GM23338 (cell line): ENCODE results near the gene VIL1. TPM values are rescaled to one million over a fixed set of nuclear protein-coding genes. Genes with fewer than 3 reads are reported as not detected.
A peak's percentile ranks its signal among the peaks of the same experiment; 100 is the strongest.

Source experiments
- ATAC-seq: fragments of 200-7000 bp; cut with Tn5 transposase; 3 replicates; pipeline ENCODE4 v1.9.1; 2020
- DNase-seq: peaks from one replicate; pipeline ENCODE4 v3.0.0-alpha.2; 2015; ENCODE audit warnings: low spot score
- H2AFZ ChIP-seq: fragments of 200-600 bp; sonication (generic); 2 replicates; pipeline ENCODE4 v1.8.0; 2016; ENCODE audit warnings: antibody characterized with exemption, mild to moderate bottlenecking, moderate library complexity
- H3F3A ChIP-seq: fragments of 200-600 bp; sonication (generic); replicated peaks from 2 replicates; pipeline ENCODE4 v1.8.0; 2017; ENCODE audit warnings: antibody characterized with exemption, mixed run types, low read depth
- H3K27ac ChIP-seq: fragments of 200-600 bp; sonication (generic); 2 replicates; pipeline ENCODE4 v1.6.1; 2016; ENCODE audit warnings: low read depth
- H3K27me3 ChIP-seq: fragments of 200-600 bp; sonication (generic); 2 replicates; pipeline ENCODE4 v1.8.0; 2016; ENCODE audit warnings: mild to moderate bottlenecking, mixed run types, moderate library complexity; ENCODE audit not compliant: insufficient read depth
- H3K36me3 ChIP-seq: fragments of 200-600 bp; sonication (generic); 2 replicates; pipeline ENCODE4 v1.8.0; 2016; ENCODE audit warnings: mild to moderate bottlenecking; ENCODE audit not compliant: insufficient read depth
- H3K4me1 ChIP-seq: fragments of 200-600 bp; sonication (generic); 2 replicates; pipeline ENCODE4 v1.8.0; 2016; ENCODE audit warnings: mild to moderate bottlenecking, moderate library complexity; ENCODE audit not compliant: insufficient read depth
- H3K4me2 ChIP-seq: fragments of 200-600 bp; sonication (generic); 2 replicates; pipeline ENCODE4 v1.7.1; 2017; ENCODE audit warnings: mixed run types
- H3K4me3 ChIP-seq: fragments of 200-600 bp; sonication (generic); 2 replicates; pipeline ENCODE4 v1.6.1; 2016; ENCODE audit warnings: mixed run types
- H3K79me2 ChIP-seq: fragments of 200-600 bp; sonication (generic); replicated peaks from 2 replicates; pipeline ENCODE4 v1.8.0; 2017; ENCODE audit warnings: mild to moderate bottlenecking; ENCODE audit not compliant: insufficient read depth
- H3K9me2 ChIP-seq: fragments of 200-600 bp; sonication (generic); 2 replicates; pipeline ENCODE4 v1.8.0; 2017; ENCODE audit not compliant: insufficient read depth
- H4K20me1 ChIP-seq: fragments of 200-600 bp; sonication (generic); replicated peaks from 2 replicates; pipeline ENCODE4 v1.8.0; 2017; ENCODE audit warnings: mild to moderate bottlenecking; ENCODE audit not compliant: insufficient read depth
- H3K27ac Mint-ChIP-seq: 2 replicates; pipeline ENCODE4 v1.8.0; 2020; ENCODE audit warnings: inconsistent platforms, mild to moderate bottlenecking, moderate library complexity, mixed read lengths
- H3K27me3 Mint-ChIP-seq: 3 replicates; pipeline ENCODE4 v1.8.0; 2022; ENCODE audit warnings: low read depth, mild to moderate bottlenecking, moderate library complexity, mixed read lengths, inconsistent platforms; ENCODE audit not compliant: insufficient read depth, poor library complexity
- H3K36me3 Mint-ChIP-seq: 3 replicates; pipeline ENCODE4 v1.8.0; 2021; ENCODE audit warnings: low read depth, mild to moderate bottlenecking, inconsistent platforms, moderate library complexity, mixed read lengths
- H3K4me1 Mint-ChIP-seq: 3 replicates; pipeline ENCODE4 v1.8.0; 2020; ENCODE audit warnings: mild to moderate bottlenecking, inconsistent platforms, mixed read lengths
- H3K4me3 Mint-ChIP-seq: 3 replicates; pipeline ENCODE4 v1.8.0; 2021; ENCODE audit warnings: moderate library complexity, mild to moderate bottlenecking, inconsistent platforms, mixed read lengths
- H3K9me3 Mint-ChIP-seq: 3 replicates; pipeline ENCODE4 v1.8.0; 2020; ENCODE audit warnings: moderate library complexity, mild to moderate bottlenecking, inconsistent platforms, mixed read lengths
- CTCF ChIP-seq, 2 experiments: fragments of 200-600 bp in 1 of 2; sonication (generic) in 1 of 2; conservative IDR thresholded peaks; 2 replicates each; pipeline versions ENCODE4 v1.5.1 to v1.6.1; 2016 to 2017; ENCODE audit warnings: antibody characterized with exemption in 2 of 2, low read depth in 2 of 2, mild to moderate bottlenecking in 2 of 2, moderate library complexity in 1 of 2
- ETS1 ChIP-seq: IDR thresholded peaks from 2 replicates; pipeline ENCODE4 v1.6.1; 2016; ENCODE audit warnings: antibody characterized with exemption
- EZH2 ChIP-seq: fragments of 200-600 bp; sonication (generic); IDR thresholded peaks from one replicate; pipeline ENCODE4 v1.8.0; 2017; ENCODE audit warnings: antibody characterized with exemption, mild to moderate bottlenecking, low read depth; ENCODE audit not compliant: unreplicated experiment
- EZH2phosphoT487 ChIP-seq: fragments of 200-600 bp; sonication (generic); IDR thresholded peaks from one replicate; pipeline ENCODE4 v1.8.1; 2018; ENCODE audit warnings: antibody characterized with exemption; ENCODE audit not compliant: unreplicated experiment
- JUNB ChIP-seq: IDR thresholded peaks from one replicate; pipeline ENCODE4 v1.6.1; 2016; ENCODE audit warnings: antibody characterized with exemption; ENCODE audit not compliant: unreplicated experiment
- POLR2AphosphoS5 ChIP-seq: IDR thresholded peaks from 2 replicates; pipeline ENCODE4 v1.6.1; 2016; ENCODE audit warnings: antibody characterized with exemption, low read depth
- REST ChIP-seq: IDR thresholded peaks from one replicate; pipeline ENCODE4 v1.6.1; 2018; ENCODE audit warnings: antibody characterized with exemption; ENCODE audit not compliant: unreplicated experiment
- ZNF114 ChIP-seq: fragments of 250-450 bp; sonication (Bioruptor Pico); IDR thresholded peaks from 2 replicates; pipeline ENCODE4 v1.5.0; 2020; ENCODE audit warnings: mild to moderate bottlenecking, moderate library complexity
- ZNF462 ChIP-seq: fragments of 250-450 bp; sonication (Bioruptor Pico); IDR thresholded peaks from 2 replicates; pipeline ENCODE4 v1.5.0; 2020; ENCODE audit warnings: mild to moderate bottlenecking, moderate library complexity
- polyA plus RNA-seq: library from polyadenylated mRNA; unstranded; fragments of >200 nt; fragmentation: Nextera tagmentation; extraction: Ambion mirVana; gene quantifications from 2 replicates; pipeline ENCODE4 v1.2.1, GENCODE V29; 2016
- total RNA-seq: library from RNA; depleted of rRNA; stranded (reverse); fragments of >200 nt; shearing (Covaris generic); gene quantifications from 2 replicates; pipeline ENCODE4 v1.2.3, GENCODE V29; 2014

The VIL1 gene
- total and polyA plus RNA-seq, 2 experiments from 2014 or later, result 3.5 to 5.9 TPM

DNA sequence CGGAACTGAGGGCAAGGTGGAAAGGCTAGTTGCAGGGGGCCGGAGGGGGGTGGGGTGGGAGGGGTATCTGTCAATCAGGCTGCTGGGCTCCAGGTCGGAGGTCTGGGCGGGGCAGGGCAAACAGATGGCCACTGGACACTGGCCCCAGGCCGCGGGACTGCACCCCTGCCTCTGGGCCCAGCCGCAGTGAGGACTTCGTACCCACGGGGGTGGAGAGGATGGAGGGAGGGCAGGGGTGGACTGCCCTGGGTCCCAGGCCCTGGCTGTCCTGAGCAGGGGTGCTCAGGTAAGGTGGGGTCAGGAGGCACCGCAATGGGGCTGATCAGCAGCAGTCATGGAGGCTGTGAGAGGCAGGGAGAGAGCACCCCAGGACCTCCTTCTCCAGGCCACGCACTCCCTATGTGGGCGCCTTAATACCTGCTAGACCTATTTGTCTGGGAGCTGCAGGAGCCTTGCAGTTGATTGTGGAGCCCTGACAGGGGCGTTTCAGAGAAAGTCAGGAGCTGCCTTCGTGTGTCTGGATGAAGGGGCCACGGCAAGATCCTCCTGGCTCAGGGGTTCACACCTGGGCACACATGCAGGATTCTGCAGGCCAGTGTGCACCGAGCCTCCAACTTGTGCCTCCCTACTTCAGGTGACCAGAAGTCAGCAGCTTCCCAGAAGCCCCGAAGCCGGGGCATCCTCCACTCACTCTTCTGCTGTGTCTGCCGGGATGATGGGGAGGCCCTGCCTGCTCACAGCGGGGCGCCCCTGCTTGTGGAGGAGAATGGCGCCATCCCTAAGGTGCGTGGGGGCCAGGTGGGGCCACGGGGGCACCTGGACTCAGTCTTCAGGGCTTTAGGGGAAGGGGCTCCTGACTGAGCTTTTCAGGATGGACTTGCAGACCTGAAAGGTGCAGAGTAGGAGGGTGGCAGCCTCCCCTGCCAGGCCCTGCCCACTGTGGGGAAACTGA lies 17.7 kb upstream of the VIL1 start:
- Histone ChIP-seq H3F3A (peaks cover 9% of the 10 kb centered on the region), H4K20me1 (no peaks in the 10 kb centered on the region), H2AFZ (no peak overlapping the region), H3K79me2 (no peaks in the 10 kb centered on the region), H3K4me1 (peaks cover 25% of the 10 kb centered on the region), H3K9me2 (no peaks in the 10 kb centered on the region), H3K27ac (no peak overlapping the region), H3K4me2 (peak overlapping the region; percentile 82), H3K36me3 (no peaks in the 10 kb centered on the region), H3K4me3 (peak overlapping the region; percentile 84), H3K27me3 (peaks cover 32% of the 10 kb centered on the region)
- Mint-ChIP-seq H3K4me1 (peaks cover 30% of the 10 kb centered on the region), H3K27ac (no peak overlapping the region), H3K4me3 (peak overlapping the region; percentile 88; the same call in 2 of the 3 replicates), H3K36me3 (peaks cover 12% of the 10 kb centered on the region), H3K9me3 (no peaks in the 10 kb centered on the region), H3K27me3 (peaks cover 35% of the 10 kb centered on the region)
- no peak for TF ChIP-seq ZNF462 (CRISPR knock-in tag)
- no peak for TF ChIP-seq ZNF114 (CRISPR knock-in tag)
- TF ChIP-seq EZH2, result no peak
- no peak for TF ChIP-seq REST
- no peak for TF ChIP-seq EZH2phosphoT487
- no peak for TF ChIP-seq CTCF (conservative IDR thresholded peaks at IDR 0.05; ENCODE audit: low read depth in 2 of 2)
- TF ChIP-seq POLR2AphosphoS5, result no peak
- no peak for TF ChIP-seq ETS1
- no peak for TF ChIP-seq JUNB
- DNase-seq, result no peak
- no peak for ATAC-seq
